KG1 (cell line): ENCODE data around the gene CCDC68.
A peak's percentile ranks its signal among the peaks of the same experiment; 100 is the strongest.
"Not testable (repeated sequence)": the region's sequence is repeated elsewhere in the genome, so short reads cannot be mapped to it uniquely, and the experiment has no call there.

ENCODE experiments used
- DNase-seq: peaks from one replicate; lab custom pipeline; 2025; lab: John Stamatoyannopoulos, UW

CCDC68 gene

GRCh38 chr18:54958704-54959625 lies at the start of gene CCDC68:
CCDC68 (minus strand) TSS chr18:54959461; CDS start chr18:54942791, 16,670 bp downstream.
- no peak for DNase-seq

- no peak for DNase-seq
Observed at GRCh38 chr18:55007602-55008001, 48.3 kb upstream of the CCDC68 start.

- no peak for DNase-seq
Observed at GRCh38 chr18:55003695-55004094, 44.4 kb upstream of the CCDC68 start.

- no peak for DNase-seq
Observed at GRCh38 chr18:55002261-55002660, 43.0 kb upstream of the CCDC68 start.

- DNase-seq = no peak
Observed at GRCh38 chr18:55001394-55002024, 42.2 kb upstream of the CCDC68 start.

- no peak for DNase-seq
Observed at GRCh38 chr18:55000529-55000928, 41.3 kb upstream of the CCDC68 start.

- no peak for DNase-seq
Observed at GRCh38 chr18:54999016-54999415, 39.8 kb upstream of the CCDC68 start.

GRCh38 chr18:54995421-54996143 lies 36.3 kb upstream of the CCDC68 start:
- no peak for DNase-seq

- DNase-seq = no peak
Observed at GRCh38 chr18:54991981-54992380, 32.7 kb upstream of the CCDC68 start.

GRCh38 chr18:54984908-54985307 lies 25.6 kb upstream of the CCDC68 start:
- no peak for DNase-seq

GRCh38 chr18:54983791-54984190 lies 24.5 kb upstream of the CCDC68 start:
- no peak for DNase-seq

GRCh38 chr18:54983041-54983686 lies 23.9 kb upstream of the CCDC68 start:
- peak; percentile 8 for DNase-seq

- DNase-seq = no peak
Observed at GRCh38 chr18:54981076-54981475, 21.8 kb upstream of the CCDC68 start.

- DNase-seq = no peak
Observed at GRCh38 chr18:54975598-54975997, 16.3 kb upstream of the CCDC68 start.

- DNase-seq = no peak
Observed at GRCh38 chr18:54973046-54973445, 13.8 kb upstream of the CCDC68 start.

- no peak for DNase-seq
Observed at GRCh38 chr18:54968807-54969206, 9.5 kb upstream of the CCDC68 start.

- DNase-seq = not testable (repeated sequence)
Observed at GRCh38 chr18:54968237-54968636, 9.0 kb upstream of the CCDC68 start.

GRCh38 chr18:54967786-54968185 lies 8.5 kb upstream of the CCDC68 start:
- DNase-seq = no peak

GRCh38 chr18:54964741-54965140 lies 5.5 kb upstream of the CCDC68 start:
- DNase-seq = no peak

- no peak for DNase-seq
Observed at GRCh38 chr18:54962919-54963645, 3.8 kb upstream of the CCDC68 start.

- no peak for DNase-seq
Observed at GRCh38 chr18:54961868-54962267, 2.6 kb upstream of the CCDC68 start.
